GM23338 (cell line): ENCODE measurements around the gene SLC4A4. TPM values are rescaled to one million over a fixed set of nuclear protein-coding genes. Genes with fewer than 3 reads are reported as not detected.

Source experiments
- ATAC-seq: fragments of 200-7000 bp; cut with Tn5 transposase; 3 replicates; pipeline ENCODE4 v1.9.1; 2020
- DNase-seq: peaks from one replicate; pipeline ENCODE4 v3.0.0-alpha.2; 2015; ENCODE audit warnings: low spot score
- H2AFZ ChIP-seq: fragments of 200-600 bp; sonication (generic); 2 replicates; pipeline ENCODE4 v1.8.0; 2016; ENCODE audit warnings: antibody characterized with exemption, mild to moderate bottlenecking, moderate library complexity
- H3F3A ChIP-seq: fragments of 200-600 bp; sonication (generic); replicated peaks from 2 replicates; pipeline ENCODE4 v1.8.0; 2017; ENCODE audit warnings: antibody characterized with exemption, mixed run types, low read depth
- H3K27ac ChIP-seq: fragments of 200-600 bp; sonication (generic); 2 replicates; pipeline ENCODE4 v1.6.1; 2016; ENCODE audit warnings: low read depth
- H3K27me3 ChIP-seq: fragments of 200-600 bp; sonication (generic); 2 replicates; pipeline ENCODE4 v1.8.0; 2016; ENCODE audit warnings: mild to moderate bottlenecking, mixed run types, moderate library complexity; ENCODE audit not compliant: insufficient read depth
- H3K36me3 ChIP-seq: fragments of 200-600 bp; sonication (generic); 2 replicates; pipeline ENCODE4 v1.8.0; 2016; ENCODE audit warnings: mild to moderate bottlenecking; ENCODE audit not compliant: insufficient read depth
- H3K4me1 ChIP-seq: fragments of 200-600 bp; sonication (generic); 2 replicates; pipeline ENCODE4 v1.8.0; 2016; ENCODE audit warnings: mild to moderate bottlenecking, moderate library complexity; ENCODE audit not compliant: insufficient read depth
- H3K4me2 ChIP-seq: fragments of 200-600 bp; sonication (generic); 2 replicates; pipeline ENCODE4 v1.7.1; 2017; ENCODE audit warnings: mixed run types
- H3K4me3 ChIP-seq: fragments of 200-600 bp; sonication (generic); 2 replicates; pipeline ENCODE4 v1.6.1; 2016; ENCODE audit warnings: mixed run types
- H3K79me2 ChIP-seq: fragments of 200-600 bp; sonication (generic); replicated peaks from 2 replicates; pipeline ENCODE4 v1.8.0; 2017; ENCODE audit warnings: mild to moderate bottlenecking; ENCODE audit not compliant: insufficient read depth
- H3K9me2 ChIP-seq: fragments of 200-600 bp; sonication (generic); 2 replicates; pipeline ENCODE4 v1.8.0; 2017; ENCODE audit not compliant: insufficient read depth
- H4K20me1 ChIP-seq: fragments of 200-600 bp; sonication (generic); replicated peaks from 2 replicates; pipeline ENCODE4 v1.8.0; 2017; ENCODE audit warnings: mild to moderate bottlenecking; ENCODE audit not compliant: insufficient read depth
- H3K27ac Mint-ChIP-seq: 2 replicates; pipeline ENCODE4 v1.8.0; 2020; ENCODE audit warnings: inconsistent platforms, mild to moderate bottlenecking, moderate library complexity, mixed read lengths
- H3K27me3 Mint-ChIP-seq: 3 replicates; pipeline ENCODE4 v1.8.0; 2022; ENCODE audit warnings: low read depth, mild to moderate bottlenecking, moderate library complexity, mixed read lengths, inconsistent platforms; ENCODE audit not compliant: insufficient read depth, poor library complexity
- H3K36me3 Mint-ChIP-seq: 3 replicates; pipeline ENCODE4 v1.8.0; 2021; ENCODE audit warnings: low read depth, mild to moderate bottlenecking, inconsistent platforms, moderate library complexity, mixed read lengths
- H3K4me1 Mint-ChIP-seq: 3 replicates; pipeline ENCODE4 v1.8.0; 2020; ENCODE audit warnings: mild to moderate bottlenecking, inconsistent platforms, mixed read lengths
- H3K4me3 Mint-ChIP-seq: 3 replicates; pipeline ENCODE4 v1.8.0; 2021; ENCODE audit warnings: moderate library complexity, mild to moderate bottlenecking, inconsistent platforms, mixed read lengths
- H3K9me3 Mint-ChIP-seq: 3 replicates; pipeline ENCODE4 v1.8.0; 2020; ENCODE audit warnings: moderate library complexity, mild to moderate bottlenecking, inconsistent platforms, mixed read lengths
- CTCF ChIP-seq, 2 experiments: fragments of 200-600 bp in 1 of 2; sonication (generic) in 1 of 2; conservative IDR thresholded peaks; 2 replicates each; pipeline versions ENCODE4 v1.5.1 to v1.6.1; 2016 to 2017; ENCODE audit warnings: antibody characterized with exemption in 2 of 2, low read depth in 2 of 2, mild to moderate bottlenecking in 2 of 2, moderate library complexity in 1 of 2
- EZH2phosphoT487 ChIP-seq: fragments of 200-600 bp; sonication (generic); IDR thresholded peaks from one replicate; pipeline ENCODE4 v1.8.1; 2018; ENCODE audit warnings: antibody characterized with exemption; ENCODE audit not compliant: unreplicated experiment
- ZNF462 ChIP-seq: fragments of 250-450 bp; sonication (Bioruptor Pico); IDR thresholded peaks from 2 replicates; pipeline ENCODE4 v1.5.0; 2020; ENCODE audit warnings: mild to moderate bottlenecking, moderate library complexity
- polyA plus RNA-seq: library from polyadenylated mRNA; unstranded; fragments of >200 nt; fragmentation: Nextera tagmentation; extraction: Ambion mirVana; gene quantifications from 2 replicates; pipeline ENCODE4 v1.2.1, GENCODE V29; 2016
- total RNA-seq: library from RNA; depleted of rRNA; stranded (reverse); fragments of >200 nt; shearing (Covaris generic); gene quantifications from 2 replicates; pipeline ENCODE4 v1.2.3, GENCODE V29; 2014

Gene SLC4A4
- total and polyA plus RNA-seq, 2 experiments from 2014 or later: 1.0 to 1.5 TPM

GRCh38 chr4:71300964-71301363 is 37.9 kb upstream of the SLC4A4 start:
- Mint-ChIP-seq H3K27me3 (peaks cover 1% of the 10 kb centered on the region), H3K4me3 (no peak overlapping the region)
- H3K9me2 ChIP-seq: peaks cover 5% of the 10 kb centered on the region; the same call in 1 of the 2 replicates

More at GRCh38 chr4:71300964-71301363, 37.9 kb upstream of the SLC4A4 start:
- Mint-ChIP-seq H3K4me1 (peaks cover 26% of the 10 kb centered on the region), H3K36me3 (no peaks in the 10 kb centered on the region), H3K9me3 (no peaks in the 10 kb centered on the region), H3K27ac (no peak overlapping the region)
- H2AFZ ChIP-seq: no peak overlapping the region
- H3K79me2 ChIP-seq: no peaks in the 10 kb centered on the region
- H4K20me1 ChIP-seq: no peaks in the 10 kb centered on the region
- H3K27me3 ChIP-seq: no peaks in the 10 kb centered on the region
- H3K4me2 ChIP-seq: no peak overlapping the region
- H3K27ac ChIP-seq: no peak overlapping the region
- H3F3A ChIP-seq: no peaks in the 10 kb centered on the region
- TF ChIP-seq CTCF (conservative IDR thresholded peaks at IDR 0.05; ENCODE audit: low read depth in 2 of 2) (no peak), EZH2phosphoT487 (no peak), ZNF462 (CRISPR knock-in tag) (no peak)
- H3K4me3 ChIP-seq: no peak overlapping the region
- no peak for DNase-seq
- ATAC-seq: no peak
- H3K36me3 ChIP-seq: no peaks in the 10 kb centered on the region
- peaks cover 17% of the 10 kb centered on the region for H3K4me1 ChIP-seq
